HFF-Myc (cell line): ENCODE data around the gene SLC35F1.

Experiments
- DNase-seq: peaks from one replicate; pipeline ENCODE4 v3.0.0-alpha.2; 2011; ENCODE audit warnings: low read depth; ENCODE audit errors: extremely low read depth
- H3K4me3 ChIP-seq: replicated peaks from 2 replicates; pipeline ENCODE4 v1.5.1; 2011; ENCODE audit warnings: low read depth, mild to moderate bottlenecking, control low read depth, low read length
- CTCF ChIP-seq: IDR thresholded peaks from 2 replicates; pipeline ENCODE4 v1.5.1; 2012; ENCODE audit warnings: mild to moderate bottlenecking, low read depth, low read length, control low read depth; ENCODE audit errors: missing control alignments

The SLC35F1 gene

GRCh38 chr6:118206221-118206620 lies 299.2 kb downstream of the SLC35F1 start:
- H3K4me3 ChIP-seq, result no peak overlapping the region

GRCh38 chr6:118207947-118208346 lies 300.9 kb downstream of the SLC35F1 start:
- no peak overlapping the region for H3K4me3 ChIP-seq
- TF ChIP-seq CTCF, result no peak
- DNase-seq, result no peak

More at GRCh38 chr6:118206221-118206620, 299.2 kb downstream of the SLC35F1 start:
- no peak for DNase-seq
- TF ChIP-seq CTCF, result no peak

GRCh38 chr6:118212451-118213173 lies 305.5 kb downstream of the SLC35F1 start:
- no peak for DNase-seq
- no peak for TF ChIP-seq CTCF
- no peak overlapping the region for H3K4me3 ChIP-seq

GRCh38 chr6:118215269-118215668 lies 308.2 kb downstream of the SLC35F1 start:
- no peak for DNase-seq
- TF ChIP-seq CTCF, result no peak
- H3K4me3 ChIP-seq, result no peak overlapping the region

GRCh38 chr6:118216751-118217150 lies 309.7 kb downstream of the SLC35F1 start:
- TF ChIP-seq CTCF, result no peak
- no peak for DNase-seq
- no peak overlapping the region for H3K4me3 ChIP-seq

GRCh38 chr6:118218156-118218555 lies 311.1 kb downstream of the SLC35F1 start:
- no peak for TF ChIP-seq CTCF
- H3K4me3 ChIP-seq, result no peak overlapping the region
- DNase-seq, result no peak
